SK-N-MC (cell line): ENCODE measurements around the gene LSM12.
"Not testable (repeated sequence)": the region's sequence is repeated elsewhere in the genome, so short reads cannot be mapped to it uniquely, and the experiment has no call there.

Experiments used
- DNase-seq: peaks from one replicate; pipeline ENCODE4 v3.0.0-alpha.2; 2011; ENCODE audit warnings: low read depth, low spot score
- H3K27ac ChIP-seq: fragments of 200-600 bp; sonication (generic); 2 replicates; pipeline ENCODE4 v1.5.1; 2016; ENCODE audit warnings: mixed run types
- H3K36me3 ChIP-seq: fragments of 200-600 bp; sonication (generic); 2 replicates; pipeline ENCODE4 v1.6.1; 2017; ENCODE audit warnings: antibody characterized with exemption, low read length, mixed read lengths; ENCODE audit not compliant: insufficient read depth
- H3K4me3 ChIP-seq: fragments of 200-600 bp; sonication (generic); 2 replicates; pipeline ENCODE4 v1.5.1; 2016
- H3K9ac ChIP-seq: fragments of 200-600 bp; sonication (generic); 2 replicates; pipeline ENCODE4 v1.8.0; 2017; ENCODE audit warnings: mixed run types, mixed read lengths; ENCODE audit not compliant: insufficient read length
- H3K9me3 ChIP-seq: fragments of 200-600 bp; sonication (generic); 2 replicates; pipeline ENCODE4 v1.6.1; 2017; ENCODE audit warnings: low read depth, mild to moderate bottlenecking, antibody characterized with exemption, low read length, moderate library complexity, mixed read lengths
- EZH2 ChIP-seq: fragments of 200-600 bp; sonication (generic); IDR thresholded peaks from one replicate; pipeline ENCODE4 v1.6.1; 2017; ENCODE audit warnings: antibody characterized with exemption
- FOXP2 ChIP-seq: optimal IDR thresholded peaks from 2 replicates; pipeline ENCODE3; 2011; ENCODE audit warnings: mild to moderate bottlenecking, moderate library complexity; ENCODE audit not compliant: insufficient read depth; ENCODE audit errors: extremely low read length, control extremely low read depth
- POLR2AphosphoS5 ChIP-seq: IDR thresholded peaks from 2 replicates; pipeline ENCODE4 v1.6.1; 2012; ENCODE audit warnings: mild to moderate bottlenecking, low read depth, low read length, borderline replicate concordance

Gene LSM12

GRCh38 chr17:44065668-44066203 lies 735 bp downstream of the LSM12 start:
- TF ChIP-seq FOXP2 = no peak
- no peak for TF ChIP-seq EZH2
- no peak for TF ChIP-seq POLR2AphosphoS5
- Histone ChIP-seq H3K36me3 (peaks cover 31% of the 10 kb centered on the region), H3K27ac (peak overlapping the region; percentile 92), H3K4me3 (peak overlapping the region; percentile 97), H3K9ac (peak overlapping the region; percentile 97), H3K9me3 (no peaks in the 10 kb centered on the region)
- DNase-seq = no peak

GRCh38 chr17:44063704-44064639 lies 2.5 kb downstream of the LSM12 start:
- H3K9ac ChIP-seq = peak overlapping the region; percentile 35
- H3K4me3 ChIP-seq = peak overlapping the region; percentile 24
- no peak for DNase-seq
- no peaks in the 10 kb centered on the region for H3K9me3 ChIP-seq
- H3K27ac ChIP-seq = peak overlapping the region; percentile 75
- no peak for TF ChIP-seq FOXP2
- TF ChIP-seq EZH2 = no peak
- TF ChIP-seq POLR2AphosphoS5 = no peak
- peaks cover 46% of the 10 kb centered on the region for H3K36me3 ChIP-seq

GRCh38 chr17:44062871-44063270 lies 3.6 kb downstream of the LSM12 start:
- peaks cover 55% of the 10 kb centered on the region for H3K36me3 ChIP-seq
- DNase-seq = no peak
- H3K9ac ChIP-seq = no peak overlapping the region
- TF ChIP-seq EZH2 (no peak), FOXP2 (no peak), POLR2AphosphoS5 (no peak)
- no peak overlapping the region for H3K27ac ChIP-seq
- H3K4me3 ChIP-seq = no peak overlapping the region
- H3K9me3 ChIP-seq = no peaks in the 10 kb centered on the region

- H3K9ac ChIP-seq = no peak overlapping the region
- 0 out of 2 replicates have a peak overlapping the region, but pooled peaks have one; percentile 0 for H3K27ac ChIP-seq
- TF ChIP-seq FOXP2 (no peak), EZH2 (no peak), POLR2AphosphoS5 (no peak)
- DNase-seq = no peak
- peaks cover 58% of the 10 kb centered on the region for H3K36me3 ChIP-seq
- no peak overlapping the region for H3K4me3 ChIP-seq
- no peaks in the 10 kb centered on the region for H3K9me3 ChIP-seq
Measured at GRCh38 chr17:44061446-44061845, 5.0 kb downstream of the LSM12 start.

GRCh38 chr17:44059101-44059892 lies 7.2 kb downstream of the LSM12 start:
- no peak for TF ChIP-seq FOXP2
- Histone ChIP-seq H3K9ac (no peak overlapping the region), H3K27ac (no peak overlapping the region), H3K4me3 (no peak overlapping the region), H3K9me3 (no peaks in the 10 kb centered on the region), H3K36me3 (peaks cover 73% of the 10 kb centered on the region)
- no peak for DNase-seq

- H3K27ac ChIP-seq = peak overlapping the region; percentile 19
- H3K4me3 ChIP-seq = no peak overlapping the region
- DNase-seq = no peak
- no peaks in the 10 kb centered on the region for H3K9me3 ChIP-seq
- peaks cover 77% of the 10 kb centered on the region for H3K36me3 ChIP-seq
- no peak for TF ChIP-seq EZH2
- no peak for TF ChIP-seq FOXP2
- no peak for TF ChIP-seq POLR2AphosphoS5
- H3K9ac ChIP-seq = no peak overlapping the region
Measured at GRCh38 chr17:44053125-44053872, 13.2 kb downstream of the LSM12 start.

- Histone ChIP-seq H3K9me3 (no peaks in the 10 kb centered on the region), H3K9ac (no peak overlapping the region), H3K36me3 (peaks cover 71% of the 10 kb centered on the region), H3K4me3 (no peak overlapping the region), H3K27ac (no peak overlapping the region)
- TF ChIP-seq FOXP2 (no peak), POLR2AphosphoS5 (no peak), EZH2 (no peak)
- DNase-seq = no peak
Measured at GRCh38 chr17:44049294-44050060, 17.0 kb downstream of the LSM12 start.

- not testable (repeated sequence) for H3K9ac ChIP-seq, H3K27ac ChIP-seq
Measured at GRCh38 chr17:44046893-44047292, 19.6 kb downstream of the LSM12 start.

More at GRCh38 chr17:44046893-44047292, 19.6 kb downstream of the LSM12 start:
- H3K36me3 ChIP-seq = peaks cover 48% of the 10 kb centered on the region
- H3K9me3 ChIP-seq, DNase-seq, H3K4me3 ChIP-seq: not testable (repeated sequence)
